H1 (cell line): ENCODE data around the gene ING4. TPM values are rescaled to one million over a fixed set of nuclear protein-coding genes. Genes with fewer than 3 reads are reported as not detected.

Source experiments
- CTCF ChIP-seq, 3 experiments: IDR thresholded peaks; 1 replicate in 2 of 3; 2 replicates in 1 of 3; pipeline versions ENCODE4 v1.5.1 to v1.6.1; 2011; ENCODE audit warnings: low read length in 3 of 3, mild to moderate bottlenecking in 3 of 3, inconsistent platforms in 2 of 3, low read depth in 1 of 3, moderate library complexity in 1 of 3; ENCODE audit not compliant: insufficient read depth in 1 of 3; ENCODE audit errors: control extremely low read depth in 1 of 3
- KDM1A ChIP-seq: fragments of 200-600, 300-600 bp; sonication (generic); IDR thresholded peaks from 2 replicates; pipeline ENCODE4 v1.7.1; 2016; ENCODE audit warnings: mild to moderate bottlenecking, low read length, borderline replicate concordance
- polyA plus RNA-seq, 7 experiments: library from polyadenylated mRNA; depleted of rRNA in 3 of 7; stranded (reverse) in 5 of 7; unstranded in 2 of 7; fragments of >200 nt in 5 of 7; fragments of 200-250 nt in 2 of 7; gene quantifications; 1 replicate in 5 of 7; 2 replicates in 1 of 7; 4 replicates in 1 of 7; pipeline versions ENCODE4 v1.2.1 to v1.2.3, GENCODE V29; 2011 to 2013; ENCODE audit warnings: missing spikeins in 2 of 7, mixed read lengths in 2 of 7
- total RNA-seq: library from RNA; stranded (reverse); fragmentation: NEBNext Ultra II Directional; extraction: Animal tissue kit (Norgen Biotek cat#: 25700); gene quantifications from 2 replicates; pipeline ENCODE4 v1.2.1, GENCODE V29; 2021

The ING4 gene
- total and polyA plus RNA-seq, 2 of the 8 experiments (the other 6 are each of a cell fraction or from before 2014, with no cell fraction given) = 22.9 to 28.6 TPM

GRCh38 chr12:6605421-6606330 is 57.2 kb downstream of the ING4 start (continued):
- TF ChIP-seq CTCF (IDR thresholded peaks at IDR 0.05; ENCODE audit: control extremely low read depth in 1 of 3, insufficient read depth in 1 of 3, low read depth in 1 of 3, low read length in 3 of 3) (peak in 1 of 3 experiments; percentile 17; a peak in 1 of 4 replicates), KDM1A (no peak)
